T-helper 17 cell (primary cell): ENCODE data around the gene UBE2Q2. TPM values are rescaled to one million over a fixed set of nuclear protein-coding genes. Genes with fewer than 3 reads are reported as not detected.
"Not testable (repeated sequence)": the region's sequence is repeated elsewhere in the genome, so short reads cannot be mapped to it uniquely, and the experiment has no call there.

Experiments
- ATAC-seq: fragments of 150-1000 bp; cut with Tn5 transposase; 2 replicates; pipeline ENCODE4 v1.10.0; 2021; ENCODE audit warnings: mild to moderate bottlenecking, moderate library complexity
- DNase-seq, 3 donors: peaks; one replicate each; pipeline versions ENCODE4 v3.0.0 to v3.0.0-alpha.2; 2020 to 2021
- H3K9me3 ChIP-seq: one replicate; pipeline ENCODE4 v1.7.0; 2013; ENCODE audit warnings: low read length, mild to moderate bottlenecking; ENCODE audit not compliant: control insufficient read depth, poor library complexity, severe bottlenecking
- H3K27ac Mint-ChIP-seq: one replicate; pipeline ENCODE4 v1.8.0; 2022; ENCODE audit warnings: mild to moderate bottlenecking, moderate library complexity, mixed read lengths
- H3K27me3 Mint-ChIP-seq: one replicate; pipeline ENCODE4 v1.8.0; 2022; ENCODE audit warnings: mixed read lengths
- H3K36me3 Mint-ChIP-seq: one replicate; pipeline ENCODE4 v1.8.0; 2022; ENCODE audit warnings: low read depth, mixed read lengths
- H3K4me1 Mint-ChIP-seq: one replicate; pipeline ENCODE4 v1.8.0; 2022; ENCODE audit warnings: mild to moderate bottlenecking, mixed read lengths
- H3K4me3 Mint-ChIP-seq: one replicate; pipeline ENCODE4 v1.8.0; 2022; ENCODE audit warnings: mild to moderate bottlenecking, moderate library complexity, mixed read lengths
- total RNA-seq, 4 donors: library from RNA in 2 of 4; stranded (reverse) in 2 of 4; gene quantifications; one replicate each; pipeline ENCODE4 v1.2.3 and lab custom pipeline; 2022 to 2026

The UBE2Q2 gene
- total RNA-seq (10 to 100 TPM; 40.0 to 40.1 TPM), total RNA-seq (lab: John Stamatoyannopoulos, UW) (79.0 to 113 reads per million in 2 donors)

DNA sequence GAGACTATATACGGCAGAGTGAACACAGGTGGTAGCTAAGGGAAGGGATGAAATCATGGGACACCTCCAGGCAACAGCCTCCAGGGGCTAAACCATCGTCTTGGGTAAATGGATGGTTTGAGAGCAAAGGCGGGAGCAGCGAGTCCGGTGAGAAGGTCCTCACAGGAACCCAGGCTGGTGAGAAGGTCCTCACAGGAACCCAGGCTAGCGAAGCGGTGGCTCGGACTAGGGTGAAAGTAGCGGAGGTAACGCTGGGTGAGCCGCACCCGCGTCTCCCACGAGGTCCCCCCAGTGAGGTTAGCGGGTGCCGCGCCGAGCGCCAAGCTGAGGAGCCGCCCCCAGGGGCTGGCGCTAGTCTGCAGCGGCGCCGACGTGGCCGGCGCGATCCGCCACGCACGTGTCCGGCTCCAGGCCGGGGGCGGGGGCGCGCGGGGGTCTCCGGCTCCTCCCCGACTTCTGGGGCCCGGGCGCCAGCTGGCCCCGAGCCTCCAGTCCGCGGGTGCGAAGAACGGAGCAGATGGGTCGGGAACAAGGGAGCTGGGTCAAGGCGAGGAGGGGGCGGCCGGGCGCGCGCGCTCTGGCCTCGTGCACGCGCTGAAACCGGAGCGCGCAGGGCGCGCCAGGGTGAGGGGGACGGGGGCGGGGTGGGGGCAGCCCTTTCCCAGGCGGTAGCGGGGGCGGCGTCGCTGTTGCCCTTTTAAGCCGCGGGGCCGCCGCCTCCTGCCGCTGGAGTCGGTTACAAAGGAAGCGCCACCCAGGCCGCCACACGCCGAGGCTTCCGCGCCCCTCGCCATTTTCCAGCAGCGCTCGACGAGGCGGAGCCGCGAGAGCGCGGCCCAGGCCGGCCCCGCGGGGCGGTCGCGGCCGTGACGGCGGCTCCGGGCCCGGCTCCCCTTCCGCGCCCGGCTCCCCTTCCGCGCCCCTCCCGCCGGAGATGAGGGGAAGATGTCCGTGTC lies at the start of gene UBE2Q2:
TSS of gene UBE2Q2 (plus strand) at position 726 of the 956 bp plus-strand sequence. CDS start at position 946, 220 bp downstream.
- H3K4me3 Mint-ChIP-seq: peak within 1 kb of the TSS; percentile 98
- no peaks in the 10 kb centered on the region for H3K27me3 Mint-ChIP-seq
- DNase-seq (peak; percentile 53 to 67 (median 66)), ATAC-seq (peak; percentile 72)
- peak within 1 kb of the TSS; percentile 92 for H3K27ac Mint-ChIP-seq
- peaks cover 47% of the 10 kb centered on the region for H3K4me1 Mint-ChIP-seq
- peaks cover 4% of the 10 kb centered on the region for H3K36me3 Mint-ChIP-seq
- H3K9me3 ChIP-seq: no peaks in the 10 kb centered on the region

DNA sequence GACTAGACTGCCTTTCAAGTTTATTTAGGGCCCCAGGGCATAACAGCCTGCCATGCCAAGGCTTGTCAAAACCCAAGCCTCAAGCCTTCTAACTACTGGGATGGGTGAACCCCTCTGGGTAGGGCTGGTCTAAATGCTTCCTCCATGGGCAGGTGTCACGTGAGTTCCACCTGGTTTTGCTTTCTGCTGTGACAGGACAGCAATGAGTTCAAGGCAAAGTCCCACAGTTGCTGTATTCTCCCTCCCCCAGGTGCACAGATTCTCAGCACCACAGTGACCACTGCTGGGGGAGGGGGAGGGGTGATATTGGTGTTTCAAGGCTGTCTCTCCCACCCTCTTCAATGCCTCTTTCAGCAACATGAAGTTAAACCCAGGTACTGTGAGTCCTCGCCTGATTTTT lies 46.9 kb upstream of the UBE2Q2 start:
- peaks cover 2% of the 10 kb centered on the region for H3K36me3 Mint-ChIP-seq
- H3K4me1 Mint-ChIP-seq: peaks cover 6% of the 10 kb centered on the region
- H3K27me3 Mint-ChIP-seq: peaks cover 86% of the 10 kb centered on the region
- no peaks in the 10 kb centered on the region for H3K9me3 ChIP-seq
- no peak overlapping the region for H3K27ac Mint-ChIP-seq
- ATAC-seq: no peak
- no peak overlapping the region for H3K4me3 Mint-ChIP-seq
- no peak for DNase-seq

DNA sequence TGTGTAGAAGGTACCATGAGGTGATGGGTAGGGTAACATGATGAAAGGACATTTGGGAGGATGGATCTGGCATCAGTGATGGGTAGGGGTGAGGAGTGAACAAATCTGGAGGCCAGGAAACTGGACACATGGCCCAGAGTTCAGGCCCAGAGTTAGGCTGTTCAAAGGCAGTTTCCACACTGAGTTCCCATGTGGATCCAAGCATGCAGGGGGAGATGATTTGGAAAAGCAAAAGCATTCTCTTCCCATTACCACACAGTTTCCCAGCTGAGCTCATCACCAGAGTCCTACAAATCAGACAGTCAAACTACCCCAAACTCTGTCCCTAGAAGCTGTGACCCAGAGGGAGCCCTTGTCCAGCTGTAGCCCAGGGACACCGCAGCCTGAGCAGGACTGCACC lies 46.1 kb upstream of the UBE2Q2 start:
- peaks cover 10% of the 10 kb centered on the region for H3K4me1 Mint-ChIP-seq
- H3K36me3 Mint-ChIP-seq, H3K27ac Mint-ChIP-seq, ATAC-seq, H3K4me3 Mint-ChIP-seq, H3K9me3 ChIP-seq, DNase-seq: not testable (repeated sequence)
- peaks cover 90% of the 10 kb centered on the region for H3K27me3 Mint-ChIP-seq

DNA sequence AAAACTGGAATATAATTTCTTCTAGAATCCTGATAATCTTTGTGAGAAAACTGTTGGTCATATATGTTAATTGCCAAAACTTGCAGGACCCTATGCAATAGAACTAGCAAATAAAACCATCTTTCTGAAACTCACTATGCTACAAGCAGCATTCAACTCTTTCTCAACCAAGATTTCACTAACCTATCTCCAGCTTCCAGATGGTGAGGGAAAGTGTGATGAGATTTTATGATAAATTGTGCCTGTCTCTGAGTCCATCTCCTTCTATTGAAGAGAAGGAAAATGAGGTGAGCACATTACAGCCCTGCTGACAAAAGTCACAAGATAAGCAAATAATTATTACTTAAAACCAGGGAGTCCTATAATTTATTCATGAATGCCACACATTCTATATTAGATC lies 44.1 kb upstream of the UBE2Q2 start:
- Mint-ChIP-seq H3K27ac (no peak overlapping the region), H3K27me3 (peaks cover 78% of the 10 kb centered on the region), H3K4me1 (peaks cover 10% of the 10 kb centered on the region), H3K4me3 (no peak overlapping the region), H3K36me3 (no peaks in the 10 kb centered on the region)
- no peak for DNase-seq
- no peak for ATAC-seq
- H3K9me3 ChIP-seq: no peaks in the 10 kb centered on the region

DNA sequence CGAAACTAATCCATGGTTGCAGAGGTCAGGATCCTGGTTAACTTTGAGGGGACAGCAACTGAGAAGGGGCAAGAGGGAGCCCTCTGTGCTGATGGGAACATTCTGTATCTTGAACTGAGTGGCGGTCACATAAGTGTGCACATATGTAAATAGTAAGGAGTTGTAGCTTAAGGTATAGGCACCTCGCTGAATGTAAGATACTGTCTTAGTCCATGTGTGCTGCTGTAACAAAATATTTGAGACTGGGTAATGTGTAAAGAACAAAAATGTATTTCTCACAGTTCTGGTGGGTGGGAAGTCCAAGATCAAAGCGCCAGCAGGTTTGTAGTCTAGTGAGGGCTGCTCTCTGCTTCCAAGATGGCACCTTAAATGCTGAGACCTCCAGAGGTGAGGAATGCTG lies 42.8 kb upstream of the UBE2Q2 start:
- not testable (repeated sequence) for ATAC-seq
- H3K4me1 Mint-ChIP-seq: peaks cover 10% of the 10 kb centered on the region
- H3K27me3 Mint-ChIP-seq: peaks cover 66% of the 10 kb centered on the region

DNA sequence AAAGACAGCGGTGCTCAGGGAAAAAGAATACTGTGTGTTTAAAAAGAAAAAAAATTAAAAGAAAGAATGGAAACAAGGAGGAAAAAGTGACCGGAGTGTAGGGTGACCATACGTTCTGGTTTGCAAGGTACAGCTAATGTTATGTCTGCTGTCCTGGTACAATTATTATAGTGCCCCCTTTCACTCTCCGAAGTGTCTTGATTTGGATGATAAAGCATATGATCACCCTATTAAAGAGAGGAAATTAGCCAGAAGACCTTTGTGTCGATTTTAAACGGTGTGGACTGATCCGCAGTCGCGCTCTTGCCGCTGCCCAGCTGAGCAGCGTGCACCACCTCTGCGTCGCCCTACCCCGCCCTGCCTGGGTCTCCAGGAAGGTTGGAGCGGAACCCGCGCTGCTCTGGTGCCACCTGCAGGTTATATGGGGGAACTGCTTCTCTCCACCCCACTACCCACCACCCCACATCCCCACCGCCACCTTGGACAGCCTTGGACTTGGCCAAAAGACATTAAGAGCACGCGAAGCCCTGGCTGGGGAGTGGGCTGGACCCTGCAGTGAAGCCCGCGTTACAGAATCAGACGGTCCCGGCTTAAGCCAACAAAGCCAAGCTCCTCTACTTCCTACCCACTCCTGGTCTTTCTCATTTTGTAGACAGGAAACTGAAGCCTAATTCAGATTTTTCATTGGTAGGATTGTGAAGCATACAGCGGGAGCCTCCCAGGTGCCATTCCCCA lies 41.2 kb upstream of the UBE2Q2 start:
- peak overlapping the region; percentile 41 for H3K4me3 Mint-ChIP-seq
- peaks cover 6% of the 10 kb centered on the region for H3K4me1 Mint-ChIP-seq
- H3K27ac Mint-ChIP-seq: no peak overlapping the region
- H3K9me3 ChIP-seq: no peaks in the 10 kb centered on the region
- ATAC-seq (peak; percentile 100), DNase-seq (peak; percentile 62 to 70 (median 64))
- H3K36me3 Mint-ChIP-seq: no peaks in the 10 kb centered on the region
- peaks cover 67% of the 10 kb centered on the region for H3K27me3 Mint-ChIP-seq

More for the DNA sequence above, 42.8 kb upstream of the UBE2Q2 start:
- H3K9me3 ChIP-seq, H3K36me3 Mint-ChIP-seq, H3K27ac Mint-ChIP-seq, H3K4me3 Mint-ChIP-seq, DNase-seq: not testable (repeated sequence)

DNA sequence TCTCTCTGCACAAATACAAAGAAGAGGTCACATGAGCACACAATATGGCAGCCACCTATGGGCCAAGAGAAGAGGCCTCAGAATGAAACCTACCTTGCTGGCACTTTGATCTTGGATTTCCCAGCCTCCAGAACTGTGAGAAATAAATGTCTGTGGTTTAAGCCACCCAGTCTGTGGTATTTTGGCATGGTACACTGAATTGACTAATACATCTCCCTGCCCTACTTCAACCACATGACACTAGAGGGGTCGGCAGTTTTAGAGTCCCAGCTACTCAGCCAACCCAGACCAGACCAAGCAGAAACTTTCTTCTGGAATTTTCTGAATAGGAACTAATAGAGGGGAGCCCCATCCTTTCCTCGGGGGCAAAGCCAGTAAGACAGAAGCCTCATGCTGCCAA lies 35.8 kb upstream of the UBE2Q2 start:
- H3K9me3 ChIP-seq, ATAC-seq, DNase-seq, H3K4me1 Mint-ChIP-seq, H3K27ac Mint-ChIP-seq, H3K36me3 Mint-ChIP-seq, H3K4me3 Mint-ChIP-seq: not testable (repeated sequence)
- peaks cover 20% of the 10 kb centered on the region for H3K27me3 Mint-ChIP-seq

DNA sequence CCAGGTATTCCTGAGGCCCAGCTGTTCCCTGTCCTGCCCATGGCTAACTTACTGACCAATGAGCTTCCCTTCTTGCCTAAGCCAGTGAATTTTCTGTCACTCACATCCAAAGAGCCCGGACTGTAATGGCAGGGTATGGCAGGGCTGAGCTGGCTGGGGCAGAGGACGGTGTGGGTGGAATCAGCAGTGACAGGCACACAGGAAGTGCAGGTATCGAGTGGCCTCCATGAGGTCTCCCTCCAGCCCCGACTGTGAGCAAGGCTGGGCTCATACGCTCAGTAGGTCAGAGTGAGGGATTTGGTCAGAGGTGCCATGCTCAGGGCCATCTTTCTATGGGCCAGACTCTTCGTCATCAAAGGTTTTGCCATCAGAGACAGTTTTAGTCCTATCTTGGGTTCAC lies 35.2 kb upstream of the UBE2Q2 start:
- H3K9me3 ChIP-seq, H3K4me3 Mint-ChIP-seq, ATAC-seq, H3K27ac Mint-ChIP-seq, H3K36me3 Mint-ChIP-seq, DNase-seq, H3K4me1 Mint-ChIP-seq: not testable (repeated sequence)
- H3K27me3 Mint-ChIP-seq: peaks cover 17% of the 10 kb centered on the region

DNA sequence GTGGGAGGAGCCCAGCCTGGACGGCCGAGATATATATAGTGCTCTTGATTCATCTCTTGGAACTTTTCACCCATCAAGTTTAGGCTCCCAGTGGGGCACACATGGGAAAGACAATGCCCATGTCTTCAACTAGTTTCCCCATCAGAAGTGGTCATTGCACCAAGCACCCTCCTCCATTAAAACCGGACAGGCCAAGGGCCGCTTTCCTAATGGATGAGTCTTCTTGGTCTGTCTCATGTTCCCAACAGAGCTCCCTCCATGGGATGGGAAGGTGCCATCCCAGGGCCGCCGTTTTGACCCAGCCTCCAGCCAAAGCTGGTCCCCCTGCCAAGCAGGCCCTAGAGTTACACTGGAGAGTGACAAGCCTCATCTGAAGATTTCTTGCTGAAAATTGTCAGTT lies 34.7 kb upstream of the UBE2Q2 start:
- Mint-ChIP-seq H3K4me3 (no peak overlapping the region), H3K27me3 (peaks cover 17% of the 10 kb centered on the region), H3K36me3 (no peaks in the 10 kb centered on the region), H3K4me1 (no peaks in the 10 kb centered on the region), H3K27ac (no peak overlapping the region)
- no peaks in the 10 kb centered on the region for H3K9me3 ChIP-seq
- ATAC-seq: no peak
- no peak for DNase-seq

DNA sequence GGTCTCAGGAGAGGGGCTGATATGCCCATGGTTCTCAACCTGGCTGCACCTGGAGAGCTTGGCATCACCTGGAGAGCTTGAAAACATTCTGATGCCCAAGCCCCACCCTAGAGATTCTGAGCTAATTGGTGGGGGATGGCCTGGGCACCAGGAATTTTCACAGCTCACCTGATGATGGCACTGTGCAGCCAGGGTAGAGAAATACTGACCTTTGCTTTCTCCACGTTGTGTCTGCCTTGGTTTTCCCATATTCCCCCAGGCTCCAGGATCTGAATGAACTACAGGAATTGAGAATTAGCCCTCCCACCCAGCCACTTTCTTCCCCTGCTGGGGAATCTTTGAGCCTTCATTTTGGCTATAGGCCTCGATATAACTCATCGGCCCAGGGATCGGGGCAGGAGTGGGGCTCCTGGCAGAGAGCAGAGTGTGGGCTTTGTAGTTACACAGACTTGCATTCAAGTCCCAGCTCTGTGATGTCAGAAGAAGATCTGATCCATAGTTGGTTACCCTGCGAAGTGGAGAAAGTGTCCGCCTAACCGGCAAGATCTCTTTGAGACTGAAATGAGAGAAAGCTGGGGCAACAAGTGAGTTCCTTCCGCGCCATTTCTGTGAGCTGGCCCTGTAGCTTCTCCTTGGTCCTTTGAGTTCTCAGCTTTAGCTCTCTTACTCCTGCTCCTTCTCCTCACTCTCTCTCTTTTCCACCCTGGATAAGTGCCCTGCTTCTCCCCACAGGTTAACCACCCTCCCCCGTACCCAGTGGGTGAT lies 33.1 kb upstream of the UBE2Q2 start:
- Mint-ChIP-seq H3K4me3 (no peak overlapping the region), H3K4me1 (no peaks in the 10 kb centered on the region), H3K36me3 (no peaks in the 10 kb centered on the region), H3K27me3 (peaks cover 17% of the 10 kb centered on the region), H3K27ac (no peak overlapping the region)
- H3K9me3 ChIP-seq: no peaks in the 10 kb centered on the region
- no peak for ATAC-seq
- DNase-seq: no peak

DNA sequence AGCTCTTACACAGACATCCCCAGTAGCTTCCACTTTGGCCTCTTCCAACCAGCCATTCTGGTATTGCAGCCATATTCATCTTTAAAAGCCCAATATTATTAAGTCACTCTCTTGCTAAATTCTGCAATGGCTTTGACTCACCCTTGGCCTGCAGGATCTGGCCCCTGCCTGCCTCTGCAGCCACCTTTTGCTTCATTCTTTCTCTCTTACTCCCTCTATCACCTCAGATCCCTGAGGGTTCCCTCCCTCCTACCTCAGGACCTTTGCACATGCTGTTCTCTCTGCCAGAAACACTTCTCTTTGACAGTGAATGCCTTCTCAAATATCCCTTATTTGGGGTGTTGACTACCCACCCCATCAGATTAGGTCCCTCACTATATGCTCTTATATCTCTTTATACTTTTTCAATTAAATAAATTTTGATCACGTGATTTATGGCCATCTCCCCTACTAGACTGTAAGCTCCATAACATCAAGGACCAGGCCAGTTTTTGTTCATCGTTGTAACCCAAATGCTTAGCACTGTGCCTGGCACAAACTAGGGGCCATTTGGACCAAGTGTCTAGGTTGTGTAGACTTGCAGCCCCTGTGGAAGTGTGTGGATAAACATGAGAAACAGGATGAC lies 32.3 kb upstream of the UBE2Q2 start:
- no peak for ATAC-seq
- DNase-seq: no peak
- H3K9me3 ChIP-seq: no peaks in the 10 kb centered on the region
- no peak overlapping the region for H3K4me3 Mint-ChIP-seq
- H3K27ac Mint-ChIP-seq: no peak overlapping the region
- H3K36me3 Mint-ChIP-seq: no peaks in the 10 kb centered on the region
- peaks cover 14% of the 10 kb centered on the region for H3K27me3 Mint-ChIP-seq
- no peaks in the 10 kb centered on the region for H3K4me1 Mint-ChIP-seq

DNA sequence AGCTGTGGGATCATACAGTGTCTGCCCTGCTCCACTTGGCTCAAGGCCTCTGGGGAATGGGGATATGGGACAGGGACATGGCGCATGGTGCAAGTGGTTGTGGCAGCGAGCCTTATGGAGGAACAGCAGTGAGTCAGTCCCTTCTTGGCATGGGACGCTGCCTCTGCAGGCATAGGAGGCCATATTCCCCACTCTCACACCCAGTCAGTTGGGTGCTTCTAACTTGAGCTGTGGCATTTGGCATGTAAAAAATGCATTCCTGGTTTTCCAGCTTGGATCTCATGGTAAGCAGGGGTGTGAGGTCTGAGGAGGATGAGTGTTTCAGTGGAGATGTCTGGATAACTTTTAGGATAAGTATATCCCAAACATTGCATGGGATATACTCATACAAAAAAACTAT lies 31.6 kb upstream of the UBE2Q2 start:
- no peaks in the 10 kb centered on the region for H3K36me3 Mint-ChIP-seq
- ATAC-seq (no peak), DNase-seq (no peak)
- no peaks in the 10 kb centered on the region for H3K4me1 Mint-ChIP-seq
- H3K27me3 Mint-ChIP-seq: peaks cover 8% of the 10 kb centered on the region
- no peak overlapping the region for H3K27ac Mint-ChIP-seq
- no peak overlapping the region for H3K4me3 Mint-ChIP-seq
- H3K9me3 ChIP-seq: no peaks in the 10 kb centered on the region
